ENCODE data around the gene TRPM3. TPM values are rescaled to one million over a fixed set of nuclear protein-coding genes. Genes with fewer than 3 reads are reported as not detected.

Gene TRPM3
- total RNA-seq, 1 experiment from 2014 or later = not detected

DNA sequence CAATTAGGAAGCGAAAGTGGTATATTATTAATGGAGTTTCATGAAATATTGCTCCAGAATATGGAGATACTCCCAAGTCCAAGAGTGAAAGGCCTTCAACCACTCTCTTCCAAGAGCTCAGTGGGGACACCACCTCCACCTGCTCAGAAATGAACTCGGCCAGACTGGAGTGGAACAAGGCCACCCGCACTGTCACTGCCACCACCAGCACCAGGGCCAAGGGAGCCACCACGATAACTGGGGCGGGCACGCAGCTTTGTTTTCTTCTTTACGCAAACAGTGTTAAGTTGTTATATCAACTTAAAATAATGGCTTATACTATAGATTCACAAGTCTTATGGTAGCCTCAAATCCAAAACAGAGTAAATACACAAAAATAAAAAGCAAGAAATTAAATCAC lies 204.1 kb downstream of the TRPM3 start:
- ChIA-PET CTCF (interaction anchor here (0.6 kb wide), 1 partner anchor 1080 kb away, joined by 6 read pairs; no protein-coding TSS in a partner anchor), POLR2A (no interaction called here)
- no peak for DNase-seq (ENCODE audit: low read depth, low spot score)
- no TSS peak for BruUV-seq (replicated peaks)
- in situ Hi-C loops (cut with HindIII; ENCODE audit: low pct_unique_long_range_greater_than_20kb, low sequenced_read_pairs) = no loop called here
- no peaks in the 10 kb centered on the region for H3K36me3 ChIP-seq (ENCODE audit: control insufficient read depth, insufficient read depth, low read length)
- no peak overlapping the region for H3K4me3 ChIP-seq (ENCODE audit: low read depth in 2 of 2, low read length in 2 of 2)
- H3K9me3 ChIP-seq (ENCODE audit: control insufficient read depth, insufficient read depth, low read depth, low read length) = no peaks in the 10 kb centered on the region
- H3K27ac ChIP-seq (ENCODE audit: low read length) = no peak overlapping the region
- no peaks in the 10 kb centered on the region for H3K27me3 ChIP-seq (ENCODE audit: control insufficient read depth, insufficient read depth, low read length)
- H3K4me1 ChIP-seq (ENCODE audit: control insufficient read depth, insufficient read depth, low read length) = no peaks in the 10 kb centered on the region
- intact Hi-C loops (cut with micrococcal nuclease; ENCODE audit: unreplicated experiment) = no loop called here
- ATAC-seq = no peak
- no peak for TF ChIP-seq REST (IDR thresholded peaks at IDR 0.05; ENCODE audit: insufficient read depth in 1 of 2, low read depth in 2 of 2, low read length in 1 of 2)
- TF ChIP-seq SIN3A (IDR thresholded peaks at IDR 0.05; ENCODE audit: borderline replicate concordance, insufficient read depth, low read depth, low read length) = no peak
- TF ChIP-seq, protein P1, sequence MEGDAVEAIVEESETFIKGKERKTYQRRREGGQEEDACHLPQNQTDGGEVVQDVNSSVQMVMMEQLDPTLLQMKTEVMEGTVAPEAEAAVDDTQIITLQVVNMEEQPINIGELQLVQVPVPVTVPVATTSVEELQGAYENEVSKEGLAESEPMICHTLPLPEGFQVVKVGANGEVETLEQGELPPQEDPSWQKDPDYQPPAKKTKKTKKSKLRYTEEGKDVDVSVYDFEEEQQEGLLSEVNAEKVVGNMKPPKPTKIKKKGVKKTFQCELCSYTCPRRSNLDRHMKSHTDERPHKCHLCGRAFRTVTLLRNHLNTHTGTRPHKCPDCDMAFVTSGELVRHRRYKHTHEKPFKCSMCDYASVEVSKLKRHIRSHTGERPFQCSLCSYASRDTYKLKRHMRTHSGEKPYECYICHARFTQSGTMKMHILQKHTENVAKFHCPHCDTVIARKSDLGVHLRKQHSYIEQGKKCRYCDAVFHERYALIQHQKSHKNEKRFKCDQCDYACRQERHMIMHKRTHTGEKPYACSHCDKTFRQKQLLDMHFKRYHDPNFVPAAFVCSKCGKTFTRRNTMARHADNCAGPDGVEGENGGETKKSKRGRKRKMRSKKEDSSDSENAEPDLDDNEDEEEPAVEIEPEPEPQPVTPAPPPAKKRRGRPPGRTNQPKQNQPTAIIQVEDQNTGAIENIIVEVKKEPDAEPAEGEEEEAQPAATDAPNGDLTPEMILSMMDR (IDR thresholded peaks at IDR 0.05) = no peak
- TF ChIP-seq POLR2AphosphoS5 (IDR thresholded peaks at IDR 0.05; ENCODE audit: low read depth, low read length) = no peak
- TF ChIP-seq TCF7L2 (IDR thresholded peaks at IDR 0.05; ENCODE audit: low read depth, low read length) = no peak

DNA sequence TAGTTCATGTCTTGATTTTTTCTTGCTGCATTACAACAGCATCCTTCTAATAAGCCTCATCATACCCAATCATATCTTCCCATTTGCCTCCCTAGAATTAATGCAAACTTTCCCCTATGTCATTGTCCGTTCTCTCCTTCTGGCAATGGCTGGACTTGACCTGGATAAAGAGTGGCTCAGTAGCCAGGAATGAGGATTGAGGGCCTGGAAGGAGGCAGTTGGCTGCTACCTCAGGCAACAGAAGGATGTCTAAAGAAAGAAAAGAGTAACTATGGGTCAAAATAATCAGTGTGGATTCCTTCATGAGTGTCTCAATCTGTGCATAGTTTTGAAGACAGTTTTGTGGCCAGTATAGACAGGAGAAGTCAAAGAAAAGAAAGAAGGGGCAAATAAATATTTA lies 209.6 kb downstream of the TRPM3 start:
- in situ Hi-C loops (cut with HindIII; ENCODE audit: low pct_unique_long_range_greater_than_20kb, low sequenced_read_pairs) = no loop called here
- no TSS peak for BruUV-seq (replicated peaks)
- Histone ChIP-seq H3K9me3 (ENCODE audit: control insufficient read depth, insufficient read depth, low read depth, low read length) (no peaks in the 10 kb centered on the region), H3K27me3 (ENCODE audit: control insufficient read depth, insufficient read depth, low read length) (no peaks in the 10 kb centered on the region), H3K4me3 (ENCODE audit: low read depth in 2 of 2, low read length in 2 of 2) (no peak overlapping the region), H3K36me3 (ENCODE audit: control insufficient read depth, insufficient read depth, low read length) (no peaks in the 10 kb centered on the region), H3K27ac (ENCODE audit: low read length) (no peak overlapping the region), H3K4me1 (ENCODE audit: control insufficient read depth, insufficient read depth, low read length) (no peaks in the 10 kb centered on the region)
- DNase-seq (ENCODE audit: low read depth, low spot score) (no peak), ATAC-seq (no peak)
- CTCF ChIA-PET = no interaction called here
- POLR2A ChIA-PET = no interaction called here
- TF ChIP-seq POLR2AphosphoS5 (IDR thresholded peaks at IDR 0.05; ENCODE audit: low read depth, low read length) (no peak), TCF7L2 (IDR thresholded peaks at IDR 0.05; ENCODE audit: low read depth, low read length) (no peak), REST (IDR thresholded peaks at IDR 0.05; ENCODE audit: insufficient read depth in 1 of 2, low read depth in 2 of 2, low read length in 1 of 2) (no peak), SIN3A (IDR thresholded peaks at IDR 0.05; ENCODE audit: borderline replicate concordance, insufficient read depth, low read depth, low read length) (no peak)
- TF ChIP-seq, protein P1 (IDR thresholded peaks at IDR 0.05) = no peak
- intact Hi-C loops (cut with micrococcal nuclease; ENCODE audit: unreplicated experiment) = no loop called here

All from Panc1 (cell line).